Umbilical cord (tissue), 2 donors: Measurements from ENCODE around the gene MTA1. TPM values are rescaled to one million over a fixed set of nuclear protein-coding genes. Genes with fewer than 3 reads are reported as not detected.
A peak's percentile ranks its signal among the peaks of the same experiment; 100 is the strongest.

ENCODE experiments used
- DNase-seq: peaks from one replicate; pipeline ENCODE4 v3.0.0-alpha.2; 2015; ENCODE audit warnings: low spot score
- total RNA-seq: library from RNA; depleted of rRNA; stranded (reverse); fragments of >200 nt; gene quantifications from one replicate; pipeline ENCODE4 v1.2.3, GENCODE V29; 2014; ENCODE audit warnings: low replicate concordance; ENCODE audit not compliant: insufficient read depth

Gene MTA1
- total RNA-seq, 1 donor from 2014 or later: 30.3 TPM

DNA sequence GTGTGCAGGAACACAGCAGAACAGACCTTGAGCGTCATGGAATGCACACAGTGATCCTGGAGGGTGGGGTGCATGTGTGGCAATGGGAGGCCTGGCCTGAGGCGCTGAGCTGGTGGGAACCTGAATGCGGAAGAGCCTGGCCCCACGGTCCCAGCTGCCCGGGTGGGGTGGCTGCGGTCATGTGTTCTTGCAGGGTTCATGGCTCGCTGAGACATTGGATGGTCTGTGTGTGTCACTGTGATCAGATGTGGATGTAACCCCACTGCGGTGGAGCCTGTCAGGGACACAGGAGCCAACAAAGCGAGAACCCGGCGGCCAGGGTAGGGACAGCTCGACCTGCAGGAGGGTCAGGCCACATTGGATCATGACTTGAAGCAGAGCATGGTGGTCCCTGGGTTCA lies 23.2 kb downstream of the MTA1 start:
- DNase-seq: no peak

- no peak for DNase-seq
Measured at GRCh38 chr14:105444859-105445258, 25.2 kb downstream of the MTA1 start.

DNA sequence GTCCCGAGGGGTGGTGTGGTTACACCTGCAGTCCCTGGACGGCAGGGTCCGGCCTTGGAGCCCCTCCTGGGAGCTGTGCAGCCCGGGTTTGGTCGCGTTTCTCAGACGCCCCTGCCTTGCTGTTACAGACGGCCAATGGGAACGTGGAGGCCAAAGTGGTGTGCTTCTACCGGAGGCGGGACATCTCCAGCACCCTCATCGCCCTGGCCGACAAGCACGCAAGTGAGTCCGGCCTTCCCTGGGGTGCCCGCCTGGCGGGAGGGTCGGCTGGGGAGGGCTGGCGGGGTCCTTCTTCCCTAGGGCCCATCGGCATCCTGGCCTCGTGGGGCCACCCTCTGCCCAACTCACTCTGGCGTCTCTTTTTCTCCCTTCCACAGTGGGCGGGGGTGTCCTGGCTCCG lies 25.7 kb downstream of the MTA1 start:
- DNase-seq: no peak

DNA sequence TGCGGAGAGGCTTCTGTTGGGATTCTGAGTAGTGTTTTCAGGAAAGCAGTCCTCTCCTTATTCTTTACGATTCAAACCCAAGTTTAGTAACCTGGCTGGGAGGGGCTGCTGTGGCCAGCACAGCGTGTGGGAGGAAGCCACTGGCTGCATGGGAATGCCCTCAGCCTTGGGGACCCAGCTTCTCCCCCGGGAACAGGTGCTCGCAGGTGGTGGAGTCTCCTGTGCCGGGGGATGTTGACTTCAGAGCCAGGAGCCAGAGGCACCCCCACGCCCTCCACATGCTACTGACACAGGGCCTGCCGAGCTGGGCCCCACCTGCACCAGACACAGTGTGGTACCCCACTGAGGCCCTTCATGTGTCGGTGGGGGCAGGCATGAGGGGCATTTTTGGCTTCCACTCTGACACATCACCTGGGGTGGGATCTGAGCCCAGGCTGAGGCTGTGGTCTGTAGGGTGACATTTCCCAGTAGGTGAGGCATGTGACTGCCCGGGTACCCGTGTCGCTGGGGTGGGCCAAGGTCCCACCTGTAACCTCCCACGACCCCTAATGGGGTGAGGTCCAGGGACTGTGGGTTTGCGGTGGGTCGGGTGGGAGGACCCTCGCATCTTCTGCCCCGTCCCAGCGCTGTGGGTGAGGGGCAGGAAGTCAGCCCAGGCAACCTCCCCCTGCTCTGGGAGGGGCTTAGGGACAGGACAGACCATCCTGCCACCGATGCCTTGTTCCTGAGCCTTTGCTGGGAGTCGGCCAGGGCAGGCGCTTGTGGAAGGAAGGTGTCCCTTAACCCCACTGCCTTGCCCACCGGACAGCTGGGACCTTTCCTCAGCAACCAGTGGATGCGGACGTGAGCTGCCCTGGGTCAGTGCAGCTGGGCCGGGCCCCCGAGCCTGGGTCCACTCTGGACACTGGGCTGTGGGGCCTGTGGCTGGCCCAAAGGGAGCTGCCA lies 26.5 kb downstream of the MTA1 start:
- no peak for DNase-seq

- no peak for DNase-seq
Measured at GRCh38 chr14:105446971-105447370, 27.3 kb downstream of the MTA1 start.

DNA sequence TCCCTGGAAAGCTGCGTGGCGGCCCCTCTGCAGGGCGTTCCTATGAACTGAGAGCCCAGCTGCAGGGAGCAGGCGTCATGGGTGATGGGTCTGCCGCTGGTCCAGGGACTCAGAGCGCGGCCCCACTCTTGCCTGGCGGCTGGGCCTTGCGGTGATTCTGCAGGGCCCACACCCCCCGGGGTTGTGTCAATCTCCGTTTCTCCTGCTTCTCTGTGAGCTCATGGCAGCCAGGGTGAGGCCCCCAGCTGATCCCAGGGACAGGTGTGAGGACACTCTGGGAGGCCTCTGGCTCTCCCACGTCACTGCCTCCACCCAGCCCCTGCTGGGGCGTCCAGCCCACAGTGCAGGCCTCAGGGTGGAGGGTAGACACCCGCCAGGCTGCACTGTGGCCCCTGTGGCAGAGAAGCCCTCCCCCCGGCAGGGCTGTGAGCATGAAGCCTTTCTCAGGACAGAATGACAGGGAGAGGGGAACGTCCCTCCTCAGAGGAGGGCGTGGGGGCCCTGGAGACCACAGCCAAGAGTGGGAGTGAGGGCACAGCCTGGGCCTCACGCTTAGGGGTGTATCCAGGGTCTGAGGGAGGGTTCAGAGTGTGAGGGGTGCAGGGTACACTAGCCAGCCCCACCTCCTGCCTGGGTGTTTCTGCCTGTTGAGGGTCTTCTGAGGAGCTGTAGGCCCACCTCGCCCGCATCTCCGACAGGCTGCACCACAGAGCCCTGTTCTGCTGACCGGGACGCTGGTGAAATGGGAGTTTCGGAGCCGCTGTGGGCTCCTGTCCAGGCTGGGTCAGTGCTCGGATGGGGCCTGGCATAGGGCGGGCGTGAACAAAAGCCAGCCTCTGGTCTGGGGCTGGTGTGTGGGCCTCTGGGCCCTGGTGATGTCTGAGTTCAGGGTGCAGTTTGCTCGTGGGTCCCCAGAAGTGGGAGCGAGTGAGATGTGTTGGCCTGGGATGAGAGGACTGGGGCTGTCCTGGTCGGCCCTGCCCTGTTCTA lies 28.3 kb downstream of the MTA1 start:
- DNase-seq: no peak

- peak; percentile 52 for DNase-seq
Measured at GRCh38 chr14:105448706-105449111, 29.1 kb downstream of the MTA1 start.

DNA sequence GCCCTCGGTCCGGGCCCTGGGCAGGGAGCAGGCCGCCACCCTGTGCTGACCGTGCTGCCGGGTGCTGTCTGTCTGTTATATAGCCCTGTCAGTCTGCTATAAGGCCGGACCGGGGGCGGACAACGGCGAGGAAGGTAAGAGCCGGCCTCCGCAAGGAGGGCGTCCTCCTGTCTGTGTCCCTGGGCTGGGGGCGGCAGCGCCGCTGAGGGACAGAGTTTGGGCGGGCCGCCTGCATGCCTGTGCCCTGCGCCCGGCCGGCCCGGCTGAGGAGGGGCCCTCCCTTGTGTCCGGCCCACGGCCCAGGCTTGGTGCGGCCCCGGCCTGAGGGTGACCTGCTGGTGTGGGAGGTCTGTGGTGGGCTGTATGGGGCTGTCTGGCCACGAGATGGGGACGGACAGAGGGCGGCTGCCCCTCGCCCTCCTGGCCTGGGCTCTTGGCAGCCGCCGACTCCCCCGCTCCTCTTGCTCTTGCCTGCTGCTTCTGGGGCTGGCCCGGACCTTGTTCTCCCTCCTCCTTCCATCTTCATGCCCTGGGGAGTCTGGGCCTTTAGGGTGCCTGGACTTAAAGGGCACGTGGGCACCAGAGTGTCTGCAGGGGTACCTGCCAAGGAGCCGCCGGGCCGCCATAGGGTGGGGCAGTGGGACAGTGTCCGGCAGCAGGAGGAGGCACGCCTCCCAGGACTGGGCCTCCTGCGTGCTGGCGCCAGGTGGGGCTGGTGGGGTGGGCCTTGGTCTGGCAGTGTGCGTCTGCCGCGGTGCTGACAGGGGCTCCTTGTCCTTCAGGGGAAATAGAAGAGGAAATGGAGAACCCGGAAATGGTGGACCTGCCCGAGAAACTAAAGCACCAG lies 29.9 kb downstream of the MTA1 start:
- no peak for DNase-seq

DNA sequence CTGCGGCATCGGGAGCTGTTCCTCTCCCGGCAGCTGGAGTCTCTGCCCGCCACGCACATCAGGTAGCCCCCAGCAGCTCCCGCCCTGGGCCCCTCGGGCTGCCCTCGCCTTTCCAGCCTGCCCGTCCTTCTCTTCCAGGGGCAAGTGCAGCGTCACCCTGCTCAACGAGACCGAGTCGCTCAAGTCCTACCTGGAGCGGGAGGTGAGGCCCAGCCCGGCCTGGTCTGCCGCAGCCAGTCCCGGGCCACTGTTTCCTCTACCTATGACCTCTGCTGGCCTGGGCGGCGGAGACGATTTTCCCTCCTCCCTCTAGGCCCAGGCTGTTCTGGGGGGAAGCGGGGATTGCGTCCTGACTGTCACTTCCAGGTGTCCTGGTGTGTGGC lies 30.5 kb downstream of the MTA1 start:
- DNase-seq: no peak

GRCh38 chr14:105450864-105451720 lies 31.5 kb downstream of the MTA1 start:
- DNase-seq: no peak

- DNase-seq: no peak
Measured at GRCh38 chr14:105452963-105453362, 33.3 kb downstream of the MTA1 start.

- DNase-seq: no peak
Measured at GRCh38 chr14:105453847-105454246, 34.2 kb downstream of the MTA1 start.

- no peak for DNase-seq
Measured at GRCh38 chr14:105455086-105455640, 35.5 kb downstream of the MTA1 start.

DNA sequence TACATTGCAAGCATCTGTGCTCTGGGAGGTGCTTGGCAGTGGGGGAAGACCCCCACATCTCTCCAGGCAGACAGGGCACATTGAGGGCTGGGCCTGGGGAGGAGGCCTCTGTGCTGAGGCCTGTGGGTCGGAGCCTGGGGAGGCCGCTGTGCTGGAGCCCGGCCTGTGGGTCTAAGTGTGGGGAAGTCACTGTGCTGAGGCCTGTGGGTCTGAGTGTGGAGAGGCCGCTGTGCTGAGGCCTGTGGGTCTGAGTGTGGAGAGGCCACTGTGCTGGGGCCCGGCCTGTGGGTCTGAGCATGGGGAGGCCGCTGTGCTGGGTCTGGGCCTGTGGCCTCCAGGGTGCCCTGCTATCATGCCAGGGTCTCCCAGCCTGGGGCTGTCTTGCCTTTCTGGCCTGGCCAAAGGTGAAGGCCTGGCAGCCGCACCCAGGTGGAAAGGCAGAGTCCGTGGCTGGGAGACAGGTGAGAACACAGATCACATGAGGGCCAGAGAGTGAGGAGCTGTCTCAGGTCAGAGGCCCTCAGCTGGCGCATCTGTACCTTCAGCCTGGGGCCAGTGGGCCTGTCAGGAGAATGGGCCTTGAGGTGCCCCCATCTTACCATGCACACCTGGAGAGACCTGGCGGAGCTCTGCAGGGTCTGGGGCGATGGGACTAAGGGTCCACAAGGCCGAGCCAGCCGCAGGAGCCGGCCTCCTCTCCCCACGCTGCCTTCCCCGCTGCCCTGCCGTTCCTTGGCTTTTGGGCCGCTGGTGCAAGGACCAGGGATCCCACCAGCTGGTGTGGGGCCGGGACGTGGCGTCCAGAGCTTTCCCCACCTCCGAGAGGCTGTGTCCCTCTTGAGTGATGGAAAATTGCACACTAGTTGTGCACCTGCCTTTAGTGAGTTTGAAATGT lies 36.4 kb downstream of the MTA1 start:
- DNase-seq: no peak

GRCh38 chr14:105456736-105457617 lies 37.4 kb downstream of the MTA1 start:
- DNase-seq: no peak

DNA sequence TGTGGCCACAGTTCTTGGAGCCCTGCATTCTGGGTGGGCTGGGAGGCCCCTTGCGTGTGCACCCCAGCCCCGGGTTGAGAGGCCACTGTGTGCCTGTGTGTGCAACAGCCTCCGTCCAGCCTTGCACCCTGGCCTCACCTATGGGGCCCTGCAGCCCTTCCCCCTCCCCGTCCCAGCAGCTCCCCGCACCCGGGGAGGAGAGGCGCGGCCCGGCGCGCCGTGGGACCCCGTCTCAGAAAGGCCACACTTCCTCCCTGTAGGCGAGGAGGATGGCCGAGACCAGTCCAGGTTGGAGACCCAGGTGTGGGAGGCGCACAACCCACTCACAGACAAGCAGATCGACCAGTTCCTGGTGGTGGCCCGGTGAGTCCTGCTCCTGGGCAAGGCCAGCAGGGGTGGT lies 38.4 kb downstream of the MTA1 start:
- DNase-seq: no peak

DNA sequence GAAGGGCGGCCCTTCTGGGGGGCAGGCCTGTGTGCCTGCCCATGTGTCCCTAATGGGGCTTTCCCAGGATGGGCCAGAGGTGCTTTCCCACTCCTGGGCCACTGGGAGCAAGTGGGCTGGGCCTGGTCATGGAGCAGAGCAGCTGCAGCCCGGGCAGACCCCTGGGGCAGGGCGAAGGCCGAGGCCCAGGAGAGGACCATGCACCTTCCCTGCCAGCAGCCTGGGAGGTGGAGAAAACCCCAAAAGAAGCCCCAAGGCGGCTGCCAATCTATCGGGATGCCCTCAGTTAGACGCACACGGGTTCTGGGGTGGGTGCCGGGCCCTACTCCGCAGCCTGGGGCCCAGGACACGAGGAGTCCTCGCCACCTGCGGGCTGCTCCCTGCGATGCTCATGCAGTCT lies 38.9 kb downstream of the MTA1 start:
- no peak for DNase-seq

- DNase-seq: no peak
Measured at GRCh38 chr14:105460116-105460515, 40.5 kb downstream of the MTA1 start.
